Stimulated activated memory B cell treated with anti-CD40 and anti-IgM and Interleukin-4, amounts not matched to agents 10 μg/mL and 1 μg/mL and 100 μg/mL, for 72 hours (primary cell): ENCODE data around the gene SIRPB1.
A peak's percentile ranks its signal among the peaks of the same experiment; 100 is the strongest.
"Not testable (repeated sequence)": the region's sequence is repeated elsewhere in the genome, so short reads cannot be mapped to it uniquely, and the experiment has no call there.

ENCODE experiments used
- ATAC-seq: fragments of 150-1000 bp; cut with Tn5 transposase; 2 replicates; pipeline ENCODE4 v1.10.0; 2021
- H3K27ac Mint-ChIP-seq: one replicate; pipeline ENCODE4 v1.8.0; 2022; ENCODE audit warnings: mild to moderate bottlenecking, mixed read lengths
- H3K27me3 Mint-ChIP-seq: one replicate; pipeline ENCODE4 v1.8.0; 2022; ENCODE audit warnings: mixed read lengths
- H3K36me3 Mint-ChIP-seq: one replicate; pipeline ENCODE4 v1.8.0; 2022; ENCODE audit warnings: mixed read lengths
- H3K4me1 Mint-ChIP-seq: one replicate; pipeline ENCODE4 v1.8.0; 2022; ENCODE audit warnings: mixed read lengths
- H3K4me3 Mint-ChIP-seq: one replicate; pipeline ENCODE4 v1.8.0; 2022; ENCODE audit warnings: mild to moderate bottlenecking, moderate library complexity, mixed read lengths
- H3K9me3 Mint-ChIP-seq: one replicate; pipeline ENCODE4 v1.8.0; 2022; ENCODE audit warnings: mixed read lengths

SIRPB1 gene

GRCh38 chr20:1651268-1652058 is 31.7 kb upstream of the SIRPB1 start:
- H3K4me1 Mint-ChIP-seq: peaks cover 28% of the 10 kb centered on the region
- H3K27ac Mint-ChIP-seq: no peak overlapping the region
- H3K9me3 Mint-ChIP-seq: no peaks in the 10 kb centered on the region
- no peak overlapping the region for H3K4me3 Mint-ChIP-seq
- H3K27me3 Mint-ChIP-seq: peaks cover 7% of the 10 kb centered on the region
- no peaks in the 10 kb centered on the region for H3K36me3 Mint-ChIP-seq
- no peak for ATAC-seq

- no peaks in the 10 kb centered on the region for H3K36me3 Mint-ChIP-seq
- no peak overlapping the region for H3K27ac Mint-ChIP-seq
- no peak overlapping the region for H3K4me3 Mint-ChIP-seq
- no peak for ATAC-seq
- H3K27me3 Mint-ChIP-seq: peaks cover 7% of the 10 kb centered on the region
- peaks cover 27% of the 10 kb centered on the region for H3K4me1 Mint-ChIP-seq
- H3K9me3 Mint-ChIP-seq: no peaks in the 10 kb centered on the region
Measured at GRCh38 chr20:1648101-1648500, 28.3 kb upstream of the SIRPB1 start.

DNA sequence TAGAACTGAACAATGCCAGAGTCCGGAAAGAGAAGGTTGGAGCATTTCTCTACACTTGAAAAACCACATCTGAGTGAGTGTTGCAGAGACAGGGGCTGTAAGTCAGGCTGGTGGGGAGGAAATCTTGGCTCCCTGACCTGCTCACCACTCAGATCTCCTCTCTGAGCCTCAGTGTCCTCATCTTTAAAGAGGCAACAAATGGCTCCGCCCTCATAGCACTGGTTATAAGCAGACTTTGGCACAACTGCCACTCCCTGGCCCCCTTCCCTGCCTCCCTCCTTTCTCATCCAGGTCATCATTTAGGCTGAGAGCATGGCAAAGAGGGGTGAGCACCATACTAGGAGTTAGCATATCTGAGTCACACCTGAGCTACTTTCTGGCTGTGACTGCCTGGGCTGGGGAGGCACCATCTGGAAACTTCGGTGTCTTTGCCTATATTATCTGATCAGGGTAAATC is 27.2 kb upstream of the SIRPB1 start:
- Mint-ChIP-seq H3K27ac (no peak overlapping the region), H3K4me3 (no peak overlapping the region), H3K4me1 (peaks cover 22% of the 10 kb centered on the region), H3K27me3 (peaks cover 7% of the 10 kb centered on the region), H3K36me3 (no peaks in the 10 kb centered on the region), H3K9me3 (no peaks in the 10 kb centered on the region)
- ATAC-seq: no peak

DNA sequence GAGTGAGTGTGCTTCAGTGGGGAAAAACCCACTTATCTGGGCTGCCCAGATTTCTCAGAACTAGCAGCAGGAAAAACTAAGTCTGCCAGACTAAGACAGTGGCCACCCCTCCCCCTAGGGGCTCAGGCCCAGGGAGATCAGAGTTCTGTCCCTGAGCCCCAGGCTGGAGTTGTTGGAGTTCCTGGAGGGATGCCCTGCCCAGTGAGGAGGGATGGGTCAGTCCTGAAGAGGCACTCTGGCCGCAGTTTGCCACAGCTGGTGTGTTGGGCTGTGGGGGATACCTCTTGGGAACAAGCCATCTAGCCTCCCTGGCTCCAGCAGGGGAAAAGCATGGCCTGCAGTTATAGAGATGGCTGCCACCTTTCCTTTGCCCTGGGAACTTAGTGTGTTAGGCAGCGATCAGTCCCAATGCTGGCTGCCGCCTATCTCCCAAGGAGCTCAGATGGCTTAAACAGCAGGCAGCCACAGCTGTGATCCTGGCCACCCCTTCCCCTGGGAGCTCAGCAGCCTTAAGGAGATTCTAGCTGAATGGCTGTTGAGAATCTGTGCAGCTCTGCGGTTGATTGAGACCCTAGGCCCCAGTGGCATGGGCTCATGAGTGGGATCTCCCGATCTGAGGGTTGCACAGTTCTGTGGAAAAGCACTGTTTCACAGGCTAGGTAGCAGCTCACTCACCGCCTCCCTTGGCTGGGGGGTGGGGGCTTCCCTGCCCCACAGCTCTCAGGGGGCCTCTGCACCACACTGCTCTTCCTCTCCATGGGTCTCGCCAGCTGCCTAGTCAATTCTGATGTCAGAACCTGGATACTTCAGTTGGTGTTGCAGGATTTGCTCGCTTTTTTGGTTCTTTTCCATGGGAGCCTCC is 24.5 kb upstream of the SIRPB1 start:
- H3K4me1 Mint-ChIP-seq: peaks cover 6% of the 10 kb centered on the region
- H3K27ac Mint-ChIP-seq: no peak overlapping the region
- peaks cover 10% of the 10 kb centered on the region for H3K36me3 Mint-ChIP-seq
- peak; percentile 48 for ATAC-seq
- H3K27me3 Mint-ChIP-seq: no peaks in the 10 kb centered on the region
- H3K4me3 Mint-ChIP-seq: no peak overlapping the region
- peaks cover 7% of the 10 kb centered on the region for H3K9me3 Mint-ChIP-seq

- ATAC-seq, H3K36me3 Mint-ChIP-seq, H3K4me1 Mint-ChIP-seq, H3K9me3 Mint-ChIP-seq, H3K4me3 Mint-ChIP-seq, H3K27me3 Mint-ChIP-seq, H3K27ac Mint-ChIP-seq: not testable (repeated sequence)
Measured at GRCh38 chr20:1638643-1639042, 18.8 kb upstream of the SIRPB1 start.

DNA sequence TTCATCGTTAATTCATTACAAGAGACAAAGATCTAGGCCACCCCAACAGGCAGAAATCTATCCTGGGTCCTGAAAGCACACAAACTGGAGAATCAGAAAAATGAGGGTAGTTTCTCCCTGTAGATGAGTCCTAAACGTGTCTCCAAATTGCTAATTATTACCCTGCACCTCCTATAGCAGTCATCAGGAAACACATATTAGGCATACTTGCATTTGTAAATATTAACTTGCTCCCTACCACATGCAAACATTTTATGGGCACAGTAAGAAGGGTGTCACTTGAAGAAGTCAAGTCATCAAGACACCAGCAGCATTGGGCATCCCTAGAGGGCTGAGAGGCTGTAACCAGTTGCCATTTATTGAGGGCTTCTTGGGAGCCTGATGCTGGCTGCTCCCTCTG is 17.9 kb upstream of the SIRPB1 start:
- no peak for ATAC-seq
- no peak overlapping the region for H3K4me3 Mint-ChIP-seq
- H3K4me1 Mint-ChIP-seq: no peaks in the 10 kb centered on the region
- no peak overlapping the region for H3K27ac Mint-ChIP-seq
- peaks cover 9% of the 10 kb centered on the region for H3K9me3 Mint-ChIP-seq
- no peaks in the 10 kb centered on the region for H3K27me3 Mint-ChIP-seq
- H3K36me3 Mint-ChIP-seq: peaks cover 10% of the 10 kb centered on the region

GRCh38 chr20:1637226-1637625 is 17.4 kb upstream of the SIRPB1 start:
- no peak for ATAC-seq
- H3K36me3 Mint-ChIP-seq: peaks cover 10% of the 10 kb centered on the region
- H3K27me3 Mint-ChIP-seq: no peaks in the 10 kb centered on the region
- no peak overlapping the region for H3K27ac Mint-ChIP-seq
- no peak overlapping the region for H3K4me3 Mint-ChIP-seq
- peaks cover 5% of the 10 kb centered on the region for H3K4me1 Mint-ChIP-seq
- H3K9me3 Mint-ChIP-seq: peaks cover 9% of the 10 kb centered on the region

- ATAC-seq: peak; percentile 24
- H3K27me3 Mint-ChIP-seq: no peaks in the 10 kb centered on the region
- H3K9me3 Mint-ChIP-seq: peaks cover 9% of the 10 kb centered on the region
- H3K4me1 Mint-ChIP-seq: peaks cover 11% of the 10 kb centered on the region
- no peak overlapping the region for H3K4me3 Mint-ChIP-seq
- no peak overlapping the region for H3K27ac Mint-ChIP-seq
- H3K36me3 Mint-ChIP-seq: peaks cover 10% of the 10 kb centered on the region
Measured at GRCh38 chr20:1636621-1637020, 16.8 kb upstream of the SIRPB1 start.

DNA sequence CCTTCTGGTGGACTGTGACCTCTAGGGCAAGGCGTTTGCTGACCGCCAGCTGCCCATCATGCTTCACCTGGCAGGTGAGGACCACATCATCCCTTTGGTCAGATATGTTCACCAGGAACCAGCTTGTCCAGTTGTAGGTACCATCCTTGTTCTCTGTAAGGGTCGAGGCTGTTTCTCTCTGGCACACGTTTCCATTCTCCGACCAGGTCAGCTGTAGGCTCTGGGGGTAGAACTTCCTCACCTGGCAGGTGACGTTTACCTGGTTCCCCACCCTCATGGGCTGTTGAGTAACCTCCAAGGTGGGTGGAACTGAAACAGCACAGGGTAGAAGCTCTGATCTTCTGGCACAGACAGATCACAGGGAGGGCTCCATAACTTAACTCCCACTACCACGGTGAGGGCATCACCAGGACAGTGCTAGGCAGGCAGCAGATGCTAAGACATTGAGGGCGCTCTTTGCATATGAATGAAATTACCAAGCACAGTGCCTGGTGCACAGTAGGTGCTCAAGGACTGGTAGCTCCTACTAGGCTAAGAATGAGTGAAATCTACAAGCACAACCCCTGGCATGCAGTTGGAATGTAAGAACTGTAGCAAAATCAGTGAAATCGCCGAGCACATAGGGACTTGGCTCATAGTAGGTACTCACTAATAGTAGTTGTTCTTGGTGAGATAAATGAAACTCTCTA is 15.6 kb upstream of the SIRPB1 start:
- Mint-ChIP-seq H3K4me1 (peaks cover 13% of the 10 kb centered on the region), H3K4me3 (no peak overlapping the region), H3K27me3 (no peaks in the 10 kb centered on the region), H3K9me3 (peaks cover 9% of the 10 kb centered on the region), H3K36me3 (peaks cover 9% of the 10 kb centered on the region), H3K27ac (no peak overlapping the region)
- no peak for ATAC-seq

DNA sequence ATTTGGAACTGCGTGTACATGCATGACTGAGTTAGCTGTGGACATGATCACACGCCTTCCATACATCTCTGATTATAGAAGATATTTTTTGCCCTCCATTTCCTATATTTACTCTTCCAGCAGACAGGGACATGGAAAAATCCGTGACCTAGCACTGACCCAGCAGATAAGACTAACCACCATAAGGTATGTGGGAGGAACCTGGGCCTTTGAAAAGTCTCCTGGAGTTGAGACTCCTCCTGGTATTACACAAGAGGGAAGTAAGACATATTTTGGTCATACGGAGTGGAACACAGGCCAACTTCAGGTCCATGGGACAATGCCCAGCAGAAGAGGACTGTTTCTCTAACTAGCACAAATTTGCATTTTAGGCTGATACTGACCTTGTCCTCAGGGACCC is 13.7 kb upstream of the SIRPB1 start:
- Mint-ChIP-seq H3K4me3 (no peak overlapping the region), H3K9me3 (no peaks in the 10 kb centered on the region), H3K36me3 (no peaks in the 10 kb centered on the region), H3K4me1 (peaks cover 13% of the 10 kb centered on the region), H3K27ac (no peak overlapping the region), H3K27me3 (no peaks in the 10 kb centered on the region)
- no peak for ATAC-seq

- Mint-ChIP-seq H3K27me3 (no peaks in the 10 kb centered on the region), H3K36me3 (no peaks in the 10 kb centered on the region), H3K4me1 (peaks cover 16% of the 10 kb centered on the region), H3K27ac (peak overlapping the region; percentile 6), H3K4me3 (no peak overlapping the region), H3K9me3 (no peaks in the 10 kb centered on the region)
- ATAC-seq: peak; percentile 70
Measured at GRCh38 chr20:1632178-1632577, 12.4 kb upstream of the SIRPB1 start.

- H3K36me3 Mint-ChIP-seq: no peaks in the 10 kb centered on the region
Measured at GRCh38 chr20:1631309-1632151, 11.7 kb upstream of the SIRPB1 start.

DNA sequence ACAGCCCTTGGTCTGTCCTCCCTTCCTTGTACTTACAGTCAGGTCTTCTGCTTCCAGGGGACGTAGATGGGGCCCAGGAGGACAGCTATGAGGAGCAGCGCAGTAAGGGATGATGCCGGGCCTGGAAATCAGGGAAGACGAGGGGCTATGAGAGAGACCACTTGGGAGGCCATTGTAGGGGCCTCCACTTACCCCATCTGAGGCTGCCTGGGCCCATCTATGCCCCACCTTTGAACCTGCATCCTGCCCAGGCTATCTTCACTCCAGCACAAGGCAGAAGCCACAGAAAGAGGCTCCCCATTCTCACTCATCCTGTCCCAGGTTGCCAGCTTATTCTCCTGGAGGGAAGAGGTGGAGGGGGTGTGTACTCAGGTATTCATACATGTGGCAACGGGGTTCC is 10.4 kb upstream of the SIRPB1 start:
- no peaks in the 10 kb centered on the region for H3K27me3 Mint-ChIP-seq
- H3K27ac Mint-ChIP-seq: no peak overlapping the region
- H3K4me1 Mint-ChIP-seq: peaks cover 36% of the 10 kb centered on the region
- no peaks in the 10 kb centered on the region for H3K9me3 Mint-ChIP-seq
- no peak overlapping the region for H3K4me3 Mint-ChIP-seq
- ATAC-seq: no peak
- H3K36me3 Mint-ChIP-seq: no peaks in the 10 kb centered on the region

More at GRCh38 chr20:1631309-1632151, 11.7 kb upstream of the SIRPB1 start:
- Mint-ChIP-seq H3K4me3 (no peak overlapping the region), H3K27ac (peak overlapping the region; percentile 6), H3K9me3 (no peaks in the 10 kb centered on the region), H3K27me3 (no peaks in the 10 kb centered on the region), H3K4me1 (peaks cover 22% of the 10 kb centered on the region)
- no peak for ATAC-seq

DNA sequence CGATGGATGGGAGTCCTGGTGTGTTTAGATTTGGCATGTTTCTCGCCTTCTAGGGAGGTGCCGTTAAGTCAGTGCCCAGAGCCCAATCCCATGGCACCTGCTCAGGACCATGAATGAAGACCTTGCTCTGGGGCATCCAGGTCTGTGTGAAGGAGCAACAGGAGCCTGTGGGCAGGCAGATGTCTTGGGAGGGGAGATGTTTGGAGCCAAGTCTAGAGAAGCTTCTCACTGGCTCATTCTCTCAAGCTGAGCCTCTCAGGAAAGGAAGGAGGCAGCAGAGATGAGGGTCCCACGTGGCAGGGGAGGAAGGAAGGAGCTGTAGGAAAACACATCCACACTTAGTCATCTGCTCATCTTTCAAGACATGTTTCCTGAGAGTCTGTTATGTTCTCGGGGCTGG is 9.5 kb upstream of the SIRPB1 start:
- peaks cover 44% of the 10 kb centered on the region for H3K4me1 Mint-ChIP-seq
- no peak for ATAC-seq
- H3K9me3 Mint-ChIP-seq: no peaks in the 10 kb centered on the region
- no peaks in the 10 kb centered on the region for H3K27me3 Mint-ChIP-seq
- H3K36me3 Mint-ChIP-seq: no peaks in the 10 kb centered on the region
- no peak overlapping the region for H3K4me3 Mint-ChIP-seq
- H3K27ac Mint-ChIP-seq: peak overlapping the region; percentile 43
